H1 (cell line): ENCODE measurements around the gene CLMP. TPM values are rescaled to one million over a fixed set of nuclear protein-coding genes. Genes with fewer than 3 reads are reported as not detected.

Experiments used
- CBX5 ChIP-seq: fragments of 300-800, 300-1000 bp; sonication (generic); IDR thresholded peaks from 2 replicates; pipeline ENCODE4 v1.7.1; 2016; ENCODE audit warnings: antibody characterized with exemption, low read length, low read depth
- PHF8 ChIP-seq: fragments of 200-600 bp; sonication (generic); conservative IDR thresholded peaks from 2 replicates; pipeline ENCODE4 v1.7.1; 2012; ENCODE audit warnings: low read depth, mild to moderate bottlenecking, inconsistent platforms, low read length, moderate library complexity
- polyA plus RNA-seq, 7 experiments: library from polyadenylated mRNA; depleted of rRNA in 3 of 7; stranded (reverse) in 5 of 7; unstranded in 2 of 7; fragments of >200 nt in 5 of 7; fragments of 200-250 nt in 2 of 7; gene quantifications; 1 replicate in 5 of 7; 2 replicates in 1 of 7; 4 replicates in 1 of 7; pipeline versions ENCODE4 v1.2.1 to v1.2.3, GENCODE V29; 2011 to 2013; ENCODE audit warnings: missing spikeins in 2 of 7, mixed read lengths in 2 of 7
- total RNA-seq: library from RNA; stranded (reverse); fragmentation: NEBNext Ultra II Directional; extraction: Animal tissue kit (Norgen Biotek cat#: 25700); gene quantifications from 2 replicates; pipeline ENCODE4 v1.2.1, GENCODE V29; 2021

CLMP gene
- total and polyA plus RNA-seq, 2 of the 8 experiments (the other 6 are each of a cell fraction or from before 2014, with no cell fraction given): 9.9 to 24.1 TPM

GRCh38 chr11:123093739-123094138, 101.3 kb downstream of the CLMP start (continued):
- no peak for TF ChIP-seq PHF8
- no peak for TF ChIP-seq CBX5
